Transverse colon (tissue), 3 donors: Measurements from ENCODE around the gene DNM1.

Source experiments
- CTCF ChIP-seq, 5 experiments: fragments of 200-600 bp in 3 of 5; fragments of 450-650 bp in 2 of 5; sonication (generic) in 3 of 5; IDR thresholded peaks; 1 replicate in 2 of 5; 2 replicates in 3 of 5; pipeline ENCODE4 v1.5.1; 2016 to 2017; ENCODE audit warnings: antibody characterized with exemption in 5 of 5, inconsistent platforms in 3 of 5, mild to moderate bottlenecking in 2 of 5, moderate library complexity in 1 of 5
- POLR2A ChIP-seq: fragments of 450-650 bp; IDR thresholded peaks from one replicate; pipeline ENCODE4 v1.6.1; 2016; ENCODE audit warnings: antibody characterized with exemption, mild to moderate bottlenecking, moderate library complexity

- TF ChIP-seq POLR2A (no peak), CTCF (IDR thresholded peaks at IDR 0.05) (no peak)
Observed at GRCh38 chr9:128190516-128191405, 12.4 kb upstream of the DNM1 start.
